Neural progenitor cell (in vitro differentiated cells): ENCODE results near the gene GABBR2. TPM values are rescaled to one million over a fixed set of nuclear protein-coding genes. Genes with fewer than 3 reads are reported as not detected.

Source experiments
- DNase-seq: peaks from one replicate; pipeline ENCODE4 v3.0.0-alpha.2; 2016; ENCODE audit warnings: low spot score
- H2AFZ ChIP-seq: fragments of 200-600 bp; sonication (generic); replicated peaks from 2 replicates; pipeline ENCODE4 v1.6.1; 2016; ENCODE audit warnings: antibody characterized with exemption
- H3F3A ChIP-seq: fragments of 200-600 bp; sonication (generic); 2 replicates; pipeline ENCODE4 v1.6.1; 2016; ENCODE audit warnings: antibody characterized with exemption, low read depth
- H3K27ac ChIP-seq: fragments of 200-600 bp; sonication (generic); 2 replicates; pipeline ENCODE4 v1.5.1; 2016; ENCODE audit warnings: mild to moderate bottlenecking
- H3K27me3 ChIP-seq: fragments of 200-600 bp; sonication (generic); 2 replicates; pipeline ENCODE4 v1.6.1; 2016; ENCODE audit warnings: mild to moderate bottlenecking, moderate library complexity
- H3K36me3 ChIP-seq: fragments of 200-600 bp; sonication (generic); 2 replicates; pipeline ENCODE4 v1.5.1; 2016
- H3K4me1 ChIP-seq: fragments of 200-600 bp; sonication (generic); 2 replicates; pipeline ENCODE4 v1.6.1; 2016; ENCODE audit warnings: mixed run types
- H3K4me2 ChIP-seq: fragments of 200-600 bp; sonication (generic); 2 replicates; pipeline ENCODE4 v1.6.1; 2016
- H3K4me3 ChIP-seq: fragments of 200-600 bp; sonication (generic); 2 replicates; pipeline ENCODE4 v1.5.1; 2016
- H3K79me2 ChIP-seq: fragments of 200-600 bp; sonication (generic); 2 replicates; pipeline ENCODE4 v1.6.1; 2016; ENCODE audit warnings: low read depth
- H3K9ac ChIP-seq: fragments of 200-600 bp; sonication (generic); 2 replicates; pipeline ENCODE4 v1.6.1; 2016
- H3K9me3 ChIP-seq: fragments of 200-600 bp; sonication (generic); 2 replicates; pipeline ENCODE4 v1.5.1; 2016; ENCODE audit warnings: low read depth
- H4K20me1 ChIP-seq: fragments of 200-600 bp; sonication (generic); 2 replicates; pipeline ENCODE4 v1.6.1; 2016; ENCODE audit warnings: low read depth
- H3K27ac Mint-ChIP-seq: 3 replicates; pipeline ENCODE4 v1.8.0; 2021; ENCODE audit warnings: mixed read lengths
- H3K27me3 Mint-ChIP-seq: 2 replicates; pipeline ENCODE4 v1.8.0; 2022; ENCODE audit warnings: low read depth, mild to moderate bottlenecking, inconsistent platforms, moderate library complexity, mixed read lengths; ENCODE audit not compliant: insufficient read depth
- H3K36me3 Mint-ChIP-seq: 3 replicates; pipeline ENCODE4 v1.8.0; 2021; ENCODE audit warnings: mixed read lengths
- H3K4me1 Mint-ChIP-seq: 3 replicates; pipeline ENCODE4 v1.8.0; 2021; ENCODE audit warnings: mixed read lengths
- H3K4me3 Mint-ChIP-seq: 3 replicates; pipeline ENCODE4 v1.8.0; 2021; ENCODE audit warnings: mild to moderate bottlenecking, moderate library complexity, mixed read lengths
- H3K9me3 Mint-ChIP-seq: 3 replicates; pipeline ENCODE4 v1.8.0; 2020; ENCODE audit warnings: mixed read lengths
- CTCF ChIP-seq: fragments of 200-600 bp; sonication (generic); IDR thresholded peaks from 2 replicates; pipeline ENCODE4 v1.5.1; 2017; ENCODE audit warnings: antibody characterized with exemption, mild to moderate bottlenecking
- EZH2 ChIP-seq: fragments of 200-600 bp; sonication (generic); IDR thresholded peaks from 2 replicates; pipeline ENCODE4 v1.6.1; 2017; ENCODE audit warnings: antibody characterized with exemption, mild to moderate bottlenecking, moderate library complexity
- EZH2phosphoT487 ChIP-seq: fragments of 200-600 bp; sonication (generic); IDR thresholded peaks from 2 replicates; pipeline ENCODE4 v1.6.1; 2017; ENCODE audit warnings: antibody characterized with exemption
- total RNA-seq: library from RNA; depleted of rRNA; stranded (reverse); fragments of >200 nt; gene quantifications from 2 replicates; pipeline ENCODE4 v1.2.3, GENCODE V29; 2015; ENCODE audit warnings: low replicate concordance

Gene GABBR2
- total RNA-seq, 1 donor from 2014 or later, result not detected

DNA sequence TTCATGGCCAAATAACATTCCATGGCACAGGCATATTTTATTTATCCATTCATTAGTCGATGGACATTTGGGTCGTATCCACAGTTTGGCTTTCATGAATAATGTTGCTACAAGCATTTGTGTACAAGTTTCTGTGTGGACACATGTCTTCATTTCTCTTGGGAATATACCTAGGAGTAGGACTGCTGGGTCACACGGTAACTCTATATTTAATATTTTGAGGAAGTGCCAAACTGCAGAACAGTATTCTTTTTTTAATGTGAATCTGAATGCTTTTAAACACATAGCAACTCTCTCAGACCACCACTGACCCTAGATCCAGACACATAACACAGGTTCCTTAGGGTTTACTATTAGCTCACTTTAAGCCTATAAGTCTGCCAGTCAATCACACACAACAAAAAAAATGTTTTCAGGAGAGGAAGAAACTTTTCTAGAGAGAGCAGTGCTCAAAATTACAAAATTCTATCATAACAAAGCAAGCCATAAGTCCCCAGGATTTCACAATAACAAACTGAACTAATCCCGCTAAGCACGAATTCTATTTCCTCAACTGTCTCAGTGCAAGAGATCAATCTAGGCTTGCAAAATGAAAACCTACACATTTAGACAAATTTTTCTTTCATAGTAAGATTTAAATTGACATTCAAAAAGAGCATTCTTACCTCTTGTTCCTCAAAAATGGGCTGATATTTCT lies 41.8 kb upstream of the GABBR2 start:
- Mint-ChIP-seq H3K4me1 (no peaks in the 10 kb centered on the region), H3K36me3 (peaks cover 32% of the 10 kb centered on the region)

DNA sequence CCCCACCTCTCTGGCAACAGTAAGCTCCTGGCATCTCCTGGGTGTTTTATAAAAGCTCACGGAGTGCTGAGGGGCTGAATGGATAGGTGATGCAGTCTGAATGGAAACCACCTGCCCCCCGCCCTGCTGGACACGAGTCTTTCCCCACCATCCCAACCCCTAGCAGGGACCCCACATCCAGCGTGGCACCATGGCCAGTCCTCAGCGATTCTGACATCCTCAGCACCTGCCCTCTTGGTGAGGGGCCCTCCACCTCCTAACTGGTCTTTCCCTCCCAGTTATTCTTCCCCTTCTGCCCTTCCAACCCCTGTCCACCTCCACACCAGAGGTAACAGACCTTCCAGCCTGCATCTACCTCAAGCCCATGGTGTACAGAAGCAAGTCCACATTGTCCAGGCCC lies 38.7 kb upstream of the GABBR2 start:
- no peaks in the 10 kb centered on the region for H3K36me3 ChIP-seq
- no peak overlapping the region for H3K9ac ChIP-seq
- H3K4me2 ChIP-seq, result no peak overlapping the region
- H4K20me1 ChIP-seq, result peaks cover 3% of the 10 kb centered on the region
- no peaks in the 10 kb centered on the region for H3K79me2 ChIP-seq
- no peaks in the 10 kb centered on the region for H3K4me1 ChIP-seq
- Mint-ChIP-seq H3K27me3 (peaks cover 6% of the 10 kb centered on the region), H3K27ac (no peak overlapping the region), H3K4me3 (no peak overlapping the region), H3K4me1 (no peaks in the 10 kb centered on the region), H3K36me3 (peaks cover 29% of the 10 kb centered on the region), H3K9me3 (no peaks in the 10 kb centered on the region)
- H2AFZ ChIP-seq, result no peak overlapping the region
- H3K27me3 ChIP-seq, result no peaks in the 10 kb centered on the region
- TF ChIP-seq CTCF (no peak), EZH2phosphoT487 (no peak), EZH2 (no peak)
- no peak for DNase-seq
- no peak overlapping the region for H3K27ac ChIP-seq
- H3K4me3 ChIP-seq, result no peak overlapping the region
- no peaks in the 10 kb centered on the region for H3K9me3 ChIP-seq
- no peaks in the 10 kb centered on the region for H3F3A ChIP-seq

More for the DNA sequence above, 41.8 kb upstream of the GABBR2 start:
- no peaks in the 10 kb centered on the region for H3K27me3 ChIP-seq
- Mint-ChIP-seq H3K27ac (no peak overlapping the region), H3K27me3 (no peaks in the 10 kb centered on the region), H3K9me3 (no peaks in the 10 kb centered on the region), H3K4me3 (no peak overlapping the region)
- peaks cover 3% of the 10 kb centered on the region for H4K20me1 ChIP-seq
- H3K27ac ChIP-seq, result no peak overlapping the region
- no peak overlapping the region for H2AFZ ChIP-seq
- no peak for DNase-seq
- H3F3A ChIP-seq, result no peaks in the 10 kb centered on the region
- H3K9me3 ChIP-seq, result no peaks in the 10 kb centered on the region
- no peaks in the 10 kb centered on the region for H3K36me3 ChIP-seq
- no peaks in the 10 kb centered on the region for H3K79me2 ChIP-seq
- no peak overlapping the region for H3K4me2 ChIP-seq
- no peaks in the 10 kb centered on the region for H3K4me1 ChIP-seq
- H3K4me3 ChIP-seq, result no peak overlapping the region
- TF ChIP-seq EZH2phosphoT487 (no peak), EZH2 (no peak), CTCF (no peak)
- no peak overlapping the region for H3K9ac ChIP-seq

GRCh38 chr9:98745470-98745869 lies 36.7 kb upstream of the GABBR2 start:
- Histone ChIP-seq H3K4me2 (no peak overlapping the region), H3K27ac (no peak overlapping the region), H3K27me3 (no peaks in the 10 kb centered on the region), H2AFZ (no peak overlapping the region), H4K20me1 (peaks cover 3% of the 10 kb centered on the region), H3K9me3 (no peaks in the 10 kb centered on the region), H3K4me3 (no peak overlapping the region), H3K79me2 (no peaks in the 10 kb centered on the region), H3K9ac (no peak overlapping the region), H3F3A (no peaks in the 10 kb centered on the region), H3K36me3 (no peaks in the 10 kb centered on the region), H3K4me1 (no peaks in the 10 kb centered on the region)
- Mint-ChIP-seq H3K4me3 (no peak overlapping the region), H3K27ac (no peak overlapping the region), H3K27me3 (peaks cover 6% of the 10 kb centered on the region), H3K36me3 (peaks cover 30% of the 10 kb centered on the region), H3K4me1 (no peaks in the 10 kb centered on the region), H3K9me3 (no peaks in the 10 kb centered on the region)
- no peak for TF ChIP-seq EZH2
- no peak for TF ChIP-seq CTCF
- TF ChIP-seq EZH2phosphoT487, result no peak
- DNase-seq, result no peak
